Inflammatory macrophage treated with lipopolysaccharide for 1 hour (primary cell): ENCODE measurements around the gene APPBP2.
"Not testable (repeated sequence)": the region's sequence is repeated elsewhere in the genome, so short reads cannot be mapped to it uniquely, and the experiment has no call there.

Experiments used
- DNase-seq, 2 donors: peaks; one replicate each; pipeline ENCODE4 v3.0.0-alpha.2; 2020 to 2022

APPBP2 gene

GRCh38 chr17:60529806-60530205 is 3.8 kb upstream of the APPBP2 start:
- DNase-seq = no peak

GRCh38 chr17:60528828-60529227 is 2.8 kb upstream of the APPBP2 start:
- no peak for DNase-seq

- DNase-seq = no peak
These were observed 1.7 kb upstream of the APPBP2 start for GRCh38 chr17:60527701-60528100.

- DNase-seq = peak; percentile 22 to 44
These were observed 684 bp upstream of the APPBP2 start for GRCh38 chr17:60526726-60527125.

- no peak for DNase-seq
These were observed 736 bp downstream of the APPBP2 start for GRCh38 chr17:60525328-60525684.

- peak in 1 of 2 donors; percentile 19 for DNase-seq
These were observed 1.3 kb downstream of the APPBP2 start for GRCh38 chr17:60524463-60525327.

- DNase-seq = no peak
These were observed 2.2 kb downstream of the APPBP2 start for GRCh38 chr17:60523822-60524221.

- no peak for DNase-seq
These were observed 3.0 kb downstream of the APPBP2 start for GRCh38 chr17:60522889-60523626.

GRCh38 chr17:60519795-60520194 is 6.2 kb downstream of the APPBP2 start:
- DNase-seq = no peak

- not testable (repeated sequence) for DNase-seq
These were observed 10.4 kb downstream of the APPBP2 start for GRCh38 chr17:60515683-60516082.

GRCh38 chr17:60515199-60515598 is 10.8 kb downstream of the APPBP2 start:
- DNase-seq = not testable (repeated sequence)

- no peak for DNase-seq
These were observed 11.5 kb downstream of the APPBP2 start for GRCh38 chr17:60514500-60514899.

- no peak for DNase-seq
These were observed 12.0 kb downstream of the APPBP2 start for GRCh38 chr17:60514053-60514452.

GRCh38 chr17:60513014-60513413 is 13.0 kb downstream of the APPBP2 start:
- DNase-seq = no peak

GRCh38 chr17:60510723-60511122 is 15.3 kb downstream of the APPBP2 start:
- no peak for DNase-seq

- no peak for DNase-seq
These were observed 16.0 kb downstream of the APPBP2 start for GRCh38 chr17:60510031-60510430.

- DNase-seq = no peak
These were observed 17.6 kb downstream of the APPBP2 start for GRCh38 chr17:60508384-60508980.

- peak; percentile 29 to 44 for DNase-seq
These were observed 19.7 kb downstream of the APPBP2 start for GRCh38 chr17:60506312-60506711.

GRCh38 chr17:60502145-60502544 is 23.9 kb downstream of the APPBP2 start:
- no peak for DNase-seq

GRCh38 chr17:60501589-60501988 is 24.5 kb downstream of the APPBP2 start:
- no peak for DNase-seq

- no peak for DNase-seq
These were observed 30.0 kb downstream of the APPBP2 start for GRCh38 chr17:60496041-60496440.

- DNase-seq = no peak
These were observed 30.8 kb downstream of the APPBP2 start for GRCh38 chr17:60495260-60495659.

GRCh38 chr17:60493847-60494321 is 32.2 kb downstream of the APPBP2 start:
- peak; percentile 39 to 91 for DNase-seq

GRCh38 chr17:60491771-60492170 is 34.3 kb downstream of the APPBP2 start:
- DNase-seq = no peak
